Measurements from ENCODE around the gene TFRC. TPM values are rescaled to one million over a fixed set of nuclear protein-coding genes. Genes with fewer than 3 reads are reported as not detected.
"Not testable (repeated sequence)": the region's sequence is repeated elsewhere in the genome, so short reads cannot be mapped to it uniquely, and the experiment has no call there.

Gene TFRC
- total and polyA plus RNA-seq, 7 donors = 36.2 to 208 (median 64.9) TPM

- no peak overlapping the region for H3K27ac ChIP-seq
- H3K4me3 ChIP-seq = no peak overlapping the region
- no peak for DNase-seq
- intact Hi-C loops (cut with DNase I) = no loop called here
- H3K36me3 ChIP-seq (ENCODE audit: insufficient read depth in 1 of 2, low read depth in 1 of 2) = no peaks in the 10 kb centered on the region
- peaks cover 0 to 4% (median 0%) of the 10 kb centered on the region in 3 donors for H3K27me3 ChIP-seq (ENCODE audit: insufficient read depth in 3 of 3, low read length in 2 of 3)
- 51 to 58% (median 54%) methylated on average over 4 of the region's 4 CpGs for WGBS, 3 donors
- no peaks in the 10 kb centered on the region for H3K9me3 ChIP-seq
- H3K4me1 ChIP-seq = no peaks in the 10 kb centered on the region
- TF ChIP-seq CTCF (IDR thresholded peaks at IDR 0.05) = no peak
- no peak for ATAC-seq
Observed at GRCh38 chr3:196012481-196012880, 69.4 kb downstream of the TFRC start.

GRCh38 chr3:196009456-196009855 is 72.4 kb downstream of the TFRC start:
- Histone ChIP-seq H3K9me3 (no peaks in the 10 kb centered on the region), H3K4me3 (no peak overlapping the region), H3K4me1 (no peaks in the 10 kb centered on the region), H3K27me3 (ENCODE audit: insufficient read depth in 3 of 3, low read length in 2 of 3) (peaks cover 0 to 4% (median 0%) of the 10 kb centered on the region in 3 donors), H3K27ac (no peak overlapping the region), H3K36me3 (ENCODE audit: insufficient read depth in 1 of 2, low read depth in 1 of 2) (no peaks in the 10 kb centered on the region)
- TF ChIP-seq CTCF (IDR thresholded peaks at IDR 0.05) = no peak
- ATAC-seq (no peak), DNase-seq (no peak)
- 89 to 95% (median 94%) methylated on average over 5 of the region's 5 CpGs for WGBS, 3 donors
- intact Hi-C loops (cut with DNase I) = no loop called here

- Histone ChIP-seq H3K27ac (no peak overlapping the region), H3K9me3 (no peaks in the 10 kb centered on the region), H3K27me3 (ENCODE audit: insufficient read depth in 3 of 3, low read length in 2 of 3) (peaks cover 0 to 4% (median 0%) of the 10 kb centered on the region in 3 donors), H3K4me1 (no peaks in the 10 kb centered on the region), H3K4me3 (no peak overlapping the region), H3K36me3 (ENCODE audit: insufficient read depth in 1 of 2, low read depth in 1 of 2) (no peaks in the 10 kb centered on the region)
- intact Hi-C loops (cut with DNase I) = no loop called here
- no peak for ATAC-seq
- no peak for TF ChIP-seq CTCF (IDR thresholded peaks at IDR 0.05)
- 85 to 90% (median 89%) methylated on average over 9 of the region's 9 CpGs for WGBS, 3 donors
- no peak for DNase-seq
Observed at GRCh38 chr3:196008929-196009328, 73.0 kb downstream of the TFRC start.

- Histone ChIP-seq H3K36me3 (ENCODE audit: insufficient read depth in 1 of 2, low read depth in 1 of 2) (no peaks in the 10 kb centered on the region), H3K27ac (no peak overlapping the region), H3K9me3 (no peaks in the 10 kb centered on the region), H3K27me3 (ENCODE audit: insufficient read depth in 3 of 3, low read length in 2 of 3) (peaks cover 0 to 4% (median 0%) of the 10 kb centered on the region in 3 donors), H3K4me1 (no peaks in the 10 kb centered on the region), H3K4me3 (no peak overlapping the region)
- TF ChIP-seq CTCF (IDR thresholded peaks at IDR 0.05) = no peak
- 77 to 80% (median 77%) methylated on average over 18 of the region's 18 CpGs for WGBS, 3 donors
- ATAC-seq (no peak), DNase-seq (no peak)
- intact Hi-C loops (cut with DNase I) = no loop called here
Observed at GRCh38 chr3:196008387-196008786, 73.5 kb downstream of the TFRC start.

GRCh38 chr3:196007744-196008335 is 74.0 kb downstream of the TFRC start:
- no peaks in the 10 kb centered on the region for H3K36me3 ChIP-seq (ENCODE audit: insufficient read depth in 1 of 2, low read depth in 1 of 2)
- 52 to 61% (median 54%) methylated on average over 11 of the region's 11 CpGs for WGBS, 3 donors
- intact Hi-C loops (cut with DNase I) = no loop called here
- H3K27ac ChIP-seq = no peak overlapping the region
- DNase-seq (no peak), ATAC-seq (no peak)
- H3K4me3 ChIP-seq = no peak overlapping the region
- peaks cover 0 to 4% (median 0%) of the 10 kb centered on the region in 3 donors for H3K27me3 ChIP-seq (ENCODE audit: insufficient read depth in 3 of 3, low read length in 2 of 3)
- no peak for TF ChIP-seq CTCF (IDR thresholded peaks at IDR 0.05)
- H3K4me1 ChIP-seq = no peaks in the 10 kb centered on the region
- no peaks in the 10 kb centered on the region for H3K9me3 ChIP-seq

- H3K4me1 ChIP-seq; H3K27ac ChIP-seq; ATAC-seq; H3K9me3 ChIP-seq; H3K36me3 ChIP-seq (ENCODE audit: insufficient read depth in 1 of 2, low read depth in 1 of 2); intact Hi-C loops (cut with DNase I); DNase-seq; H3K27me3 ChIP-seq (ENCODE audit: insufficient read depth in 3 of 3, low read length in 2 of 3); H3K4me3 ChIP-seq: not testable (repeated sequence)
- 76 to 80% (median 78%) methylated on average over 10 of the region's 10 CpGs for WGBS, 3 donors
Observed at GRCh38 chr3:196005338-196005737, 76.6 kb downstream of the TFRC start.

GRCh38 chr3:196004359-196005052 is 77.4 kb downstream of the TFRC start:
- ATAC-seq; H3K27ac ChIP-seq; H3K27me3 ChIP-seq (ENCODE audit: insufficient read depth in 3 of 3, low read length in 2 of 3); H3K4me1 ChIP-seq; H3K4me3 ChIP-seq; intact Hi-C loops (cut with DNase I); H3K9me3 ChIP-seq; H3K36me3 ChIP-seq (ENCODE audit: insufficient read depth in 1 of 2, low read depth in 1 of 2); DNase-seq: not testable (repeated sequence)
- 78 to 81% (median 80%) methylated on average over 17 of the region's 17 CpGs for WGBS, 3 donors

Measured in psoas muscle (tissue), 8 donors.